ENCODE data around the gene ZNF516. TPM values are rescaled to one million over a fixed set of nuclear protein-coding genes. Genes with fewer than 3 reads are reported as not detected.

The ZNF516 gene
- polyA plus RNA-seq, 1 donor from 2014 or later = 1.2 TPM

GRCh38 chr18:76374330-76375281, 120.4 kb downstream of the ZNF516 start:
- Mint-ChIP-seq H3K27ac (peak overlapping the region in 1 of 3 donors; percentile 41), H3K27me3 (no peaks in the 10 kb centered on the region), H3K36me3 (no peaks in the 10 kb centered on the region), H3K4me1 (peaks cover 0 to 9% (median 6%) of the 10 kb centered on the region in 3 donors), H3K4me3 (peak overlapping the region in 1 of 4 donors; percentile 67), H3K9me3 (no peaks in the 10 kb centered on the region)

- Mint-ChIP-seq H3K9me3 (no peaks in the 10 kb centered on the region), H3K4me3 (no peak overlapping the region), H3K27ac (no peak overlapping the region), H3K4me1 (peaks cover 0 to 9% (median 4%) of the 10 kb centered on the region in 3 donors), H3K36me3 (no peaks in the 10 kb centered on the region), H3K27me3 (no peaks in the 10 kb centered on the region)
Observed at GRCh38 chr18:76373297-76373696, 121.7 kb downstream of the ZNF516 start.

GRCh38 chr18:76371301-76372203, 123.5 kb downstream of the ZNF516 start:
- Mint-ChIP-seq H3K4me1 (peaks cover 0 to 9% (median 4%) of the 10 kb centered on the region in 3 donors), H3K9me3 (no peaks in the 10 kb centered on the region), H3K4me3 (no peak overlapping the region), H3K27me3 (peaks cover 4% of the 10 kb centered on the region), H3K36me3 (no peaks in the 10 kb centered on the region), H3K27ac (no peak overlapping the region)

GRCh38 chr18:76370686-76371085, 124.4 kb downstream of the ZNF516 start:
- H3K9me3 Mint-ChIP-seq = no peaks in the 10 kb centered on the region
- H3K36me3 Mint-ChIP-seq = no peaks in the 10 kb centered on the region
- no peak overlapping the region for H3K27ac Mint-ChIP-seq
- H3K4me3 Mint-ChIP-seq = no peak overlapping the region
- H3K27me3 Mint-ChIP-seq = peaks cover 4% of the 10 kb centered on the region
- peaks cover 0 to 9% (median 4%) of the 10 kb centered on the region in 3 donors for H3K4me1 Mint-ChIP-seq

- Mint-ChIP-seq H3K27me3 (peaks cover 4% of the 10 kb centered on the region), H3K4me1 (peaks cover 0 to 9% (median 4%) of the 10 kb centered on the region in 3 donors), H3K27ac (no peak overlapping the region), H3K9me3 (no peaks in the 10 kb centered on the region), H3K36me3 (no peaks in the 10 kb centered on the region), H3K4me3 (no peak overlapping the region)
Observed at GRCh38 chr18:76370201-76370600, 124.8 kb downstream of the ZNF516 start.

GRCh38 chr18:76369791-76370190, 125.3 kb downstream of the ZNF516 start:
- Mint-ChIP-seq H3K27me3 (peaks cover 4% of the 10 kb centered on the region), H3K27ac (no peak overlapping the region), H3K9me3 (no peaks in the 10 kb centered on the region), H3K4me1 (peaks cover under 1 to 7% (median 4%) of the 10 kb centered on the region in 3 donors), H3K36me3 (no peaks in the 10 kb centered on the region), H3K4me3 (no peak overlapping the region)

- Mint-ChIP-seq H3K36me3 (no peaks in the 10 kb centered on the region), H3K27ac (no peak overlapping the region), H3K27me3 (peaks cover 4% of the 10 kb centered on the region), H3K4me1 (peaks cover 2 to 9% (median 8%) of the 10 kb centered on the region in 3 donors), H3K9me3 (no peaks in the 10 kb centered on the region), H3K4me3 (no peak overlapping the region)
Observed at GRCh38 chr18:76368976-76369375, 126.1 kb downstream of the ZNF516 start.

GRCh38 chr18:76368271-76368670, 126.8 kb downstream of the ZNF516 start:
- Mint-ChIP-seq H3K36me3 (no peaks in the 10 kb centered on the region), H3K4me3 (no peak overlapping the region), H3K27me3 (peaks cover 4% of the 10 kb centered on the region), H3K27ac (no peak overlapping the region), H3K9me3 (no peaks in the 10 kb centered on the region), H3K4me1 (peaks cover 4 to 10% (median 9%) of the 10 kb centered on the region in 3 donors)

- Mint-ChIP-seq H3K27me3 (peaks cover 4% of the 10 kb centered on the region), H3K4me1 (peaks cover 4 to 10% (median 9%) of the 10 kb centered on the region in 3 donors), H3K27ac (peak overlapping the region in 1 of 3 donors; percentile 19), H3K9me3 (no peaks in the 10 kb centered on the region), H3K4me3 (no peak overlapping the region), H3K36me3 (no peaks in the 10 kb centered on the region)
Observed at GRCh38 chr18:76367168-76368125, 127.6 kb downstream of the ZNF516 start.

- H3K4me3 Mint-ChIP-seq = peak overlapping the region in 1 of 4 donors; percentile 27
- no peak overlapping the region for H3K27ac Mint-ChIP-seq
- no peaks in the 10 kb centered on the region for H3K36me3 Mint-ChIP-seq
- H3K27me3 Mint-ChIP-seq = peaks cover 4% of the 10 kb centered on the region
- H3K4me1 Mint-ChIP-seq = peaks cover 4 to 10% (median 9%) of the 10 kb centered on the region in 3 donors
- H3K9me3 Mint-ChIP-seq = no peaks in the 10 kb centered on the region
Observed at GRCh38 chr18:76365561-76365960, 129.5 kb downstream of the ZNF516 start.

GRCh38 chr18:76364282-76365259, 130.5 kb downstream of the ZNF516 start:
- H3K27me3 Mint-ChIP-seq = peaks cover 6% of the 10 kb centered on the region
- no peaks in the 10 kb centered on the region for H3K9me3 Mint-ChIP-seq
- peak overlapping the region in 1 of 3 donors; percentile 8 for H3K27ac Mint-ChIP-seq
- H3K4me1 Mint-ChIP-seq = peaks cover 4 to 10% (median 9%) of the 10 kb centered on the region in 3 donors
- H3K36me3 Mint-ChIP-seq = no peaks in the 10 kb centered on the region
- H3K4me3 Mint-ChIP-seq = peak overlapping the region; percentile 15 to 77 (median 58)

GRCh38 chr18:76363436-76364120, 131.5 kb downstream of the ZNF516 start:
- H3K9me3 Mint-ChIP-seq = no peaks in the 10 kb centered on the region
- H3K27ac Mint-ChIP-seq = no peak overlapping the region
- H3K4me3 Mint-ChIP-seq = peak overlapping the region in 2 of 4 donors; percentile 45 to 56
- H3K27me3 Mint-ChIP-seq = peaks cover 6% of the 10 kb centered on the region
- H3K36me3 Mint-ChIP-seq = no peaks in the 10 kb centered on the region
- H3K4me1 Mint-ChIP-seq = peaks cover 4 to 10% (median 9%) of the 10 kb centered on the region in 3 donors

- no peak overlapping the region for H3K27ac Mint-ChIP-seq
- no peaks in the 10 kb centered on the region for H3K9me3 Mint-ChIP-seq
- peaks cover 8% of the 10 kb centered on the region for H3K27me3 Mint-ChIP-seq
- peaks cover 4 to 10% (median 9%) of the 10 kb centered on the region in 3 donors for H3K4me1 Mint-ChIP-seq
- no peak overlapping the region for H3K4me3 Mint-ChIP-seq
- H3K36me3 Mint-ChIP-seq = no peaks in the 10 kb centered on the region
Observed at GRCh38 chr18:76362676-76363075, 132.4 kb downstream of the ZNF516 start.

All from IgD-negative memory B cell (primary cell).